Erythroblast (primary cell): ENCODE data around the gene RYR1.

Experiments
- GATA1 ChIP-seq: IDR thresholded peaks from 2 replicates; pipeline ENCODE4 v1.6.1; 2011; ENCODE audit warnings: low read depth, mild to moderate bottlenecking, control low read depth, low read length, moderate library complexity
- POLR2A ChIP-seq: IDR thresholded peaks from 2 replicates; pipeline ENCODE4 v1.6.1; 2011; ENCODE audit warnings: mild to moderate bottlenecking, low read length

DNA sequence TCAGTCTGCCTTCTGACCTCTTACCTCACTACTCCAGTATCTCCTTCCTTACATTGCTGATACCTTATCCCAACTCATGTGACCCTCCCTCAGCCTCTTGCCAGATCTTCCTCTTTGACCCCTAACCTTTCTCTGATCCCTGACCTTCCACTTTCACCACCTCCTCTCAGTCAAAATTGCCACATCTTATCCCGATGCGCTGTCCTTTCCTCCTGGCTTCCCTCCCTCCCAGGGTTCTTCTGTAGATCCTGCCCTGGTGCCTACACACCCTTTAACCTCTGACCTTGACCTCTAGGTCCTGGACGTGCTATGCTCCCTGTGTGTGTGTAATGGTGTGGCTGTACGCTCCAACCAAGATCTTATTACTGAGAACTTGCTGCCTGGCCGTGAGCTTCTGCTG is 23.7 kb downstream of the RYR1 start:
- TF ChIP-seq POLR2A (no peak), GATA1 (no peak)
